Nephron (organoid): ENCODE results near the gene CD70.

ENCODE experiments used
- H3K27ac Mint-ChIP-seq, 3 experiments: 2 replicates each; pipeline ENCODE4 v1.8.0; 2020; ENCODE audit warnings: mixed read lengths in 3 of 3, mild to moderate bottlenecking in 2 of 3, moderate library complexity in 1 of 3
- H3K27me3 Mint-ChIP-seq: 2 replicates; pipeline ENCODE4 v1.8.0; 2021; ENCODE audit warnings: low read depth, mild to moderate bottlenecking, moderate library complexity, mixed read lengths
- H3K36me3 Mint-ChIP-seq: 2 replicates; pipeline ENCODE4 v1.8.0; 2020; ENCODE audit warnings: low read depth, mixed read lengths
- H3K4me1 Mint-ChIP-seq: 2 replicates; pipeline ENCODE4 v1.8.0; 2020; ENCODE audit warnings: mixed read lengths
- H3K4me3 Mint-ChIP-seq, 3 experiments: 2 replicates each; pipeline ENCODE4 v1.8.0; 2020; ENCODE audit warnings: mild to moderate bottlenecking in 3 of 3, mixed read lengths in 3 of 3, moderate library complexity in 2 of 3
- H3K9me3 Mint-ChIP-seq: 2 replicates; pipeline ENCODE4 v1.8.0; 2020; ENCODE audit warnings: mixed read lengths
- TF ChIP-seq, protein P1 (sequence below), 3 experiments: fragments of 200-600 bp; sonication (generic); IDR thresholded peaks; one replicate each; pipeline ENCODE4 v1.5.0; 2021; ENCODE audit warnings: antibody characterized with exemption in 3 of 3; ENCODE audit not compliant: unreplicated experiment in 3 of 3

Gene CD70

DNA sequence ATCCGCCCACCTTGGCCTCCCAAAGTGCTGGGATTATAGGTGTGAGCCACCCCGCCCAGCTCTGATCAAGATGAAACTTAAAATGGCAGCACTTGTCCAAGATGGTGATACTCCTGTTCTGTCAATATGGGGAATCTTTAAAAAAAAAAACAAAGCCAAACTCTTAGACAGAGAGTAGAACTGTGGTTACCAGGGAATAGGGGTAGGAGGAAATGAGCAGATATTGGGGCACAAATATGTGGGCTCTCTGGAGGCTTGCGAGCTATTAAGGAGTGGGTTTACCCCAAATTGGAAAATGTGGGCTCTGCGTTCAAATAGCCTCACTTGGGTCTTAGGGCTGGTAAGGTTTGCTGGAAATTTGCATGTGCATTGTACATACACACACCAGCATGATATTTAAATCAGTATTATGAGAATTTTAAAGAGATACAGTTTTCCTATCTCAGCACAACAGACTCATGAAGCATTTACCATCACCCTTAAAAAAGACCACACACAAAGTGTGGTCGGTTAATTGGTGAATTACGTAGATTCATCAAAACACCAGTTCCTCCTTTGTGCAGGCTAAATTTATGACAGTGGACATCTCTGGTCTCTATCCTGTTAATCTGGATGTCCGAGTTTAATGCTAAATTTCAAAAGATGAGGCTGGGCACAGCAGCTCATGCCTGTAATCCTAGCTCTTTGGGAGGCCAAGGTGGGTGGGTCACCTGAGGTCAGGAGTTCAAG, 11.3 kb downstream of the CD70 start:
- Mint-ChIP-seq H3K27ac (no peak overlapping the region), H3K4me3 (no peak overlapping the region), H3K4me1 (no peaks in the 10 kb centered on the region), H3K36me3 (no peaks in the 10 kb centered on the region), H3K27me3 (peaks cover 42% of the 10 kb centered on the region), H3K9me3 (peaks cover 9% of the 10 kb centered on the region)
- TF ChIP-seq, protein P1, sequence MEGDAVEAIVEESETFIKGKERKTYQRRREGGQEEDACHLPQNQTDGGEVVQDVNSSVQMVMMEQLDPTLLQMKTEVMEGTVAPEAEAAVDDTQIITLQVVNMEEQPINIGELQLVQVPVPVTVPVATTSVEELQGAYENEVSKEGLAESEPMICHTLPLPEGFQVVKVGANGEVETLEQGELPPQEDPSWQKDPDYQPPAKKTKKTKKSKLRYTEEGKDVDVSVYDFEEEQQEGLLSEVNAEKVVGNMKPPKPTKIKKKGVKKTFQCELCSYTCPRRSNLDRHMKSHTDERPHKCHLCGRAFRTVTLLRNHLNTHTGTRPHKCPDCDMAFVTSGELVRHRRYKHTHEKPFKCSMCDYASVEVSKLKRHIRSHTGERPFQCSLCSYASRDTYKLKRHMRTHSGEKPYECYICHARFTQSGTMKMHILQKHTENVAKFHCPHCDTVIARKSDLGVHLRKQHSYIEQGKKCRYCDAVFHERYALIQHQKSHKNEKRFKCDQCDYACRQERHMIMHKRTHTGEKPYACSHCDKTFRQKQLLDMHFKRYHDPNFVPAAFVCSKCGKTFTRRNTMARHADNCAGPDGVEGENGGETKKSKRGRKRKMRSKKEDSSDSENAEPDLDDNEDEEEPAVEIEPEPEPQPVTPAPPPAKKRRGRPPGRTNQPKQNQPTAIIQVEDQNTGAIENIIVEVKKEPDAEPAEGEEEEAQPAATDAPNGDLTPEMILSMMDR (IDR thresholded peaks at IDR 0.05; ENCODE audit: unreplicated experiment in 3 of 3), result no peak

DNA sequence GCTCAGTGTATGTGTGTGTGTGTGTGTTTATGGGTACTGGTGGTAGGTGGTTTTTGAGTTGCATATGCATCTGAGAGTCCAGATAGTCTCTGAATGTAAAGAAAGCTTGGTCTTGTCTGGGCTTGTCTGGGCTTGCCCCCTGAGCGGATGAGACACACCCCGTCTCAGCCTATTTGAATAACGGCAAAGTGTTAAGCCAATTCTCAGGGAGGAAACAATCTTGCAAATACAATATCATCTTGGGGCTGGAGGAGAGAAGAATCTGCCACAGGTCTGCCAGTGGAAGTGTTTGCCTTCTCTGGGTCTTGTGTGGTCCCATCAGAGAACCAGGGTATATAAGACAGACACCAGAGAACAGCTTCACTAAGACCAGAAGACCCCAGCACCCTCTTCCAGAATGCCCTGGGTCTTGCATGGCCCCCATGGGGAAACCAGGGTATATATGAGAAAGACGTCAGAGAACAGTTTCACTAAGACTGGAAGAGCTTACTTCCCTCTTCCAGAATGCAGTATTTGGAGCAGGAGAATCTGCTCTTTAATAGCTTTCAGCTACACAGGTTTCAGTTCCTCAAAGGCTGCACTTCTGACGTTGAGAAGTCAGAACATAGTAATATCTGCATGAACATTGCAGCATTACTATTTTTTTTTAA, 13.3 kb downstream of the CD70 start:
- no peaks in the 10 kb centered on the region for H3K36me3 Mint-ChIP-seq
- no peaks in the 10 kb centered on the region for H3K4me1 Mint-ChIP-seq
- peaks cover 9% of the 10 kb centered on the region for H3K9me3 Mint-ChIP-seq
- H3K27me3 Mint-ChIP-seq, result peaks cover 26% of the 10 kb centered on the region
- no peak overlapping the region for H3K4me3 Mint-ChIP-seq
- no peak overlapping the region for H3K27ac Mint-ChIP-seq
- TF ChIP-seq, protein P1 (IDR thresholded peaks at IDR 0.05; ENCODE audit: unreplicated experiment in 3 of 3), result no peak

DNA sequence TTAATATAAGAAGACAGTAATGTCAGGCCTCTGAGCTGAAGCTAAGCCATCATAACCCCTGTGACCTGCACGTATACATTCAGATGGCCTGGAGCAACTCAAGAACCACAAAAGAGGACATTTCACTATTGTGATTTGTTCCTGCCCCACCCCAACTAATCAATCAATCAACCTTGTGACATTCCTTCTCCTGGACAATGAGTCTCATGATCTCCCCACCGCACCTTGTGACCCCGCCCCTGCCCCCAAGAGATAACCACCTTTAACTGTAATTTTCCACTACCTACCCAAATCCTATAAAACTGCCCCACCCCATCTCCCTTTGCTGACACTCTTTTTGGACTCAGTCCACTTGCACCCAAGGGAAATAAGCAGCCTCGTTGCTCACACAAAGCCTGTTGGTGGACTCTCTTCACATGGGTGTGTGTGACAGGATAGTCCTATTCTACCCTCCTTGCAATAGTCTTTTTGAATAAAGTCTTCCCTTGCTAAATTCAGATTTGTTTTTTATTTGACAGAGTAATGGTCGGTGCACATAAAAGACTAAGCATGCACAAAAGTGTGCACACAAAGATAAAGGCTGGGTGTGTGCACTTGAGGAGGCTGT, 14.0 kb downstream of the CD70 start:
- TF ChIP-seq, protein P1 (IDR thresholded peaks at IDR 0.05; ENCODE audit: unreplicated experiment in 3 of 3), result no peak
- Mint-ChIP-seq H3K4me1 (no peaks in the 10 kb centered on the region), H3K9me3 (peaks cover 9% of the 10 kb centered on the region)

DNA sequence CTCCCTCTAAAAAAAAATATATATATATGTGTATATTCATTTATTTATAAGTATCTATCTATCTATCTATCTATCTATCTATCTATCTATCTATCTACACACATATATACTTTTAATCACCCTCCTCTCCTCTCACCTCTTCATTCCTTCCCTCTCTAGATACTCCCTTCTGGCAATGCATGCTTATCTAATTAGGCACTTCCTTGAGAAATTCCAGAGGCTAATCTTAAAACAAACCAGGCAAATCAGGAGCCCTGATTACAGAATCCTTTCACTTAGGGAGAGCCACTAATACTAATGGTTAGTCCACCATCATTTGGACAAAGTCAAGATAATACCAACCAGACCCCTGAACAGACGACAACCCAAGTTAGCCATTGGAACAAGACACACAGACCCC, 17.6 kb downstream of the CD70 start:
- Mint-ChIP-seq H3K4me1 (no peaks in the 10 kb centered on the region), H3K4me3 (no peak overlapping the region), H3K9me3 (peaks cover 13% of the 10 kb centered on the region), H3K27ac (no peak overlapping the region), H3K36me3 (no peaks in the 10 kb centered on the region), H3K27me3 (peaks cover under 1% of the 10 kb centered on the region)
- TF ChIP-seq, protein P1 (IDR thresholded peaks at IDR 0.05; ENCODE audit: unreplicated experiment in 3 of 3), result no peak

More for the DNA sequence above, 14.0 kb downstream of the CD70 start:
- Mint-ChIP-seq H3K27me3 (peaks cover 25% of the 10 kb centered on the region), H3K36me3 (no peaks in the 10 kb centered on the region), H3K27ac (no peak overlapping the region), H3K4me3 (no peak overlapping the region)

DNA sequence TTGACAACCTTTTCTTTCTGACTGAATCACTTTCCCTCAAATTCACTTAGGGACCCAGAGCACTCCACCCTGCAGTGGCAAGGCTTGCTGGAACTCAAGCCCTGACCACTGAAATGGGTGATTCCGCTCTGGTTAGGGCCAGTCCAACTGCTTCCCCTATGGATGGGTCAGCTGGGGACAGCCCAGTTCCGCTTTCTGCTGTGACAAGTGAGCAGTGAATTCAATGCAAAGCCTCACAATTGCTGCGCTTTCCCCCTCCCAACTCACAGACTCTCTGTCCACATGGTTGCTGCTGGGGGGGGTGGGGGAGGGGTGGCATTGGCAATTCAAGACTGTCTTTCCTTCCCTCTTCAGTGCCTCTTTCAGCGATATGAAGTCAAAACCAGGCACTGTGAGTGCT, 18.7 kb downstream of the CD70 start:
- no peaks in the 10 kb centered on the region for H3K36me3 Mint-ChIP-seq
- no peak overlapping the region for H3K27ac Mint-ChIP-seq
- H3K27me3 Mint-ChIP-seq, result peaks cover 4% of the 10 kb centered on the region
- no peaks in the 10 kb centered on the region for H3K4me1 Mint-ChIP-seq
- TF ChIP-seq, protein P1 (IDR thresholded peaks at IDR 0.05; ENCODE audit: unreplicated experiment in 3 of 3), result no peak
- H3K9me3 Mint-ChIP-seq, result peaks cover 13% of the 10 kb centered on the region
- no peak overlapping the region for H3K4me3 Mint-ChIP-seq
